Activated naive CD4-positive, alpha-beta T cell treated with anti-CD3 and anti-CD28 coated beads, Interleukin-2, amount 50 U/mL, for 16 hours (primary cell): ENCODE measurements around the gene HECA.
"Not testable (repeated sequence)": the region's sequence is repeated elsewhere in the genome, so short reads cannot be mapped to it uniquely, and the experiment has no call there.

Experiments
- DNase-seq: peaks from one replicate; pipeline ENCODE4 v3.0.0-alpha.2; 2020

Gene HECA

GRCh38 chr6:139135578-139136545, 982 bp downstream of the HECA start:
- DNase-seq: peak; percentile 62

- DNase-seq: no peak
Observed at GRCh38 chr6:139137706-139138105, 2.8 kb downstream of the HECA start.

GRCh38 chr6:139140854-139141253, 6.0 kb downstream of the HECA start:
- DNase-seq: not testable (repeated sequence)

GRCh38 chr6:139142262-139142661, 7.4 kb downstream of the HECA start:
- no peak for DNase-seq

- DNase-seq: no peak
Observed at GRCh38 chr6:139143111-139143510, 8.2 kb downstream of the HECA start.

- no peak for DNase-seq
Observed at GRCh38 chr6:139144490-139145085, 9.7 kb downstream of the HECA start.

GRCh38 chr6:139145661-139146060, 10.8 kb downstream of the HECA start:
- DNase-seq: no peak

- DNase-seq: no peak
Observed at GRCh38 chr6:139146317-139146726, 11.4 kb downstream of the HECA start.

GRCh38 chr6:139147628-139148027, 12.7 kb downstream of the HECA start:
- no peak for DNase-seq

- no peak for DNase-seq
Observed at GRCh38 chr6:139148557-139149235, 13.8 kb downstream of the HECA start.

GRCh38 chr6:139149383-139149782, 14.5 kb downstream of the HECA start:
- no peak for DNase-seq

GRCh38 chr6:139150920-139151319, 16.0 kb downstream of the HECA start:
- DNase-seq: no peak

GRCh38 chr6:139151425-139152087, 16.7 kb downstream of the HECA start:
- no peak for DNase-seq

GRCh38 chr6:139152088-139152891, 17.4 kb downstream of the HECA start:
- DNase-seq: no peak

- DNase-seq: no peak
Observed at GRCh38 chr6:139152892-139153271, 18.0 kb downstream of the HECA start.

GRCh38 chr6:139153855-139154254, 19.0 kb downstream of the HECA start:
- no peak for DNase-seq

GRCh38 chr6:139154881-139155547, 20.1 kb downstream of the HECA start:
- no peak for DNase-seq

GRCh38 chr6:139156102-139156501, 21.2 kb downstream of the HECA start:
- DNase-seq: no peak

GRCh38 chr6:139156551-139156950, 21.7 kb downstream of the HECA start:
- no peak for DNase-seq

- not testable (repeated sequence) for DNase-seq
Observed at GRCh38 chr6:139157086-139157485, 22.2 kb downstream of the HECA start.

- DNase-seq: no peak
Observed at GRCh38 chr6:139159016-139159415, 24.1 kb downstream of the HECA start.

GRCh38 chr6:139161169-139161568, 26.3 kb downstream of the HECA start:
- DNase-seq: peak; percentile 41
